Left ventricle myocardium superior (tissue), 1 donor: Measurements from ENCODE around the gene TNIP1. TPM values are rescaled to one million over a fixed set of nuclear protein-coding genes. Genes with fewer than 3 reads are reported as not detected.

Experiments used
- ATAC-seq: fragments of 200-7000 bp; cut with Tn5 transposase; one replicate; pipeline ENCODE4 v1.9.1; 2020; ENCODE audit warnings: mild to moderate bottlenecking, moderate library complexity
- DNase-seq: peaks from one replicate; pipeline ENCODE4 v3.0.0-alpha.2; 2020
- intact Hi-C: fragments of 100-400 bp; cut with micrococcal nuclease; formaldehyde crosslinking; loops from one replicate; pipeline ENCODE4 v1.11.0; 2022
- total RNA-seq: library from RNA; stranded (reverse); fragmentation: NEBNext Ultra II Directional; extraction: Animal tissue kit (Norgen Biotek cat#: 25700); gene quantifications from one replicate; pipeline ENCODE4 v1.2.1, GENCODE V29; 2021
- donor health status: DM: no; HTN: yes; CAD: no; lungs with severe emphysema.

TNIP1 gene
- total RNA-seq, 1 donor from 2014 or later, result 137 TPM

- intact Hi-C loops, result no loop called here
- DNase-seq, result peak; percentile 67
- peak; percentile 78 for ATAC-seq
Measured at GRCh38 chr5:151107738-151108520, 27.1 kb upstream of the TNIP1 start.

DNA sequence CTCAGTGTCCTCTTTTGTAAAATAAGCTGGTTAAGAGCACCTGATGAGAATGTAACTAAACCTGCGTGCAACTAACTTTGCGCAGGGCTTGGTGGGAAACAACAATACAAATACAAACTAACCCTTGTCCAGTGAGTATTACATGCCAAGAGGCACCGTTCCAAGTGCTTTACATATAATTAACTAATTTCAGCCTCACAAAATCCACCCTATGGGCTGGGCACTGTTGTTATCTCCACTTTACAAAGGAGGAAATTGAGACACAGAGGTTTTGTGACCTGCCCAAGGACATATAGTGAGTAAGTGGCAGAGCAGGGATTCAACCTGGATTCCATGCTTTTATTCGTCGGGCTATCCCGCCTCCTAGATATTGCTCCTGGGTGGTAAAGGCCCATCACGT, 26.2 kb upstream of the TNIP1 start:
- ATAC-seq (no peak), DNase-seq (no peak)
- intact Hi-C loops, result no loop called here

- intact Hi-C loops, result no loop called here
- DNase-seq (no peak), ATAC-seq (no peak)
Measured at GRCh38 chr5:151106509-151106908, 25.7 kb upstream of the TNIP1 start.

- intact Hi-C loops, result no loop called here
- ATAC-seq, result no peak
- DNase-seq, result no peak
Measured at GRCh38 chr5:151106043-151106442, 25.2 kb upstream of the TNIP1 start.

GRCh38 chr5:151105561-151105960, 24.7 kb upstream of the TNIP1 start:
- no peak for DNase-seq
- intact Hi-C loops, result no loop called here

GRCh38 chr5:151104795-151105194, 24.0 kb upstream of the TNIP1 start:
- ATAC-seq (peak; percentile 55), DNase-seq (peak; percentile 55)
- intact Hi-C loops, result no loop called here

More at GRCh38 chr5:151105561-151105960, 24.7 kb upstream of the TNIP1 start:
- ATAC-seq, result no peak

- intact Hi-C loops, result no loop called here
- DNase-seq (no peak), ATAC-seq (peak; percentile 4)
Measured at GRCh38 chr5:151101746-151102145, 20.9 kb upstream of the TNIP1 start.

GRCh38 chr5:151101151-151101550, 20.3 kb upstream of the TNIP1 start:
- ATAC-seq, result peak; percentile 55
- DNase-seq, result peak; percentile 50
- intact Hi-C loops, result no loop called here

DNA sequence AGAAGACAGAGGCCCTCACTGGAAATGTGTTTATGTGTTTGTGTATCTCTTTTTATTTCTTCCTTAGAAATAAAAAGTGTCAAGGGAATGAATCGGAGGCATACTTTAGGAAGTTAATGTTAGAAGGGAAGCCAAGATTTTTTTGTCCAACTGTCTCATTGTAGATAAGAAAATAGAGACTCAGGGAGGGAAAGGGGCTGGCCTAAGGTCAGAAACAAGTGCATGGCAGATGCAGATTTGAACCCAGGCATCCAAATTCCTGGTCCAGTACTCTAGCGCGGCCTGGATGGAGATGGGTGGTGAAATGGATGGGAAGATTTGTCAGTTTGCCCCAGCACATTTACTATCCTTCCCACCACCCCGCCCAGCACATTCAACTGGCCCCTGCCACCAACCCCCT, 19.8 kb upstream of the TNIP1 start:
- no peak for ATAC-seq
- DNase-seq, result no peak
- intact Hi-C loops, result no loop called here

DNA sequence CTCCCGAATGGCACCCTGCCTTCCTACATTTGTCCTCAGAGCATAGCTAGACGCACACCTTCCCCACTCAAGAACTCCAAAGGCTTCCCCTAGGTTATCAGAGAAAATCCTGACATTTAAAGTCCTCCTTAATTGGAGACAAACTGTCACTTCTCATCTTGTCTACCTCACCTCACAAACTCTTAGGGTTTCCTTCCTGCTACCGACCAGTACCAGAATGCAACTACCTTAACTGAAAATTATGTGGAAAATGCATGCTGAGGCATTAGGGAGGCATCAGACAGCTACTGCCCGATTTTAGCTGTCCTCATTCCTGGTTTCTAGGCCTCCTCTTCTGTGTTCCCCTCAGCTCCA, 17.9 kb upstream of the TNIP1 start:
- intact Hi-C loops, result no loop called here
- ATAC-seq, result no peak
- no peak for DNase-seq

DNA sequence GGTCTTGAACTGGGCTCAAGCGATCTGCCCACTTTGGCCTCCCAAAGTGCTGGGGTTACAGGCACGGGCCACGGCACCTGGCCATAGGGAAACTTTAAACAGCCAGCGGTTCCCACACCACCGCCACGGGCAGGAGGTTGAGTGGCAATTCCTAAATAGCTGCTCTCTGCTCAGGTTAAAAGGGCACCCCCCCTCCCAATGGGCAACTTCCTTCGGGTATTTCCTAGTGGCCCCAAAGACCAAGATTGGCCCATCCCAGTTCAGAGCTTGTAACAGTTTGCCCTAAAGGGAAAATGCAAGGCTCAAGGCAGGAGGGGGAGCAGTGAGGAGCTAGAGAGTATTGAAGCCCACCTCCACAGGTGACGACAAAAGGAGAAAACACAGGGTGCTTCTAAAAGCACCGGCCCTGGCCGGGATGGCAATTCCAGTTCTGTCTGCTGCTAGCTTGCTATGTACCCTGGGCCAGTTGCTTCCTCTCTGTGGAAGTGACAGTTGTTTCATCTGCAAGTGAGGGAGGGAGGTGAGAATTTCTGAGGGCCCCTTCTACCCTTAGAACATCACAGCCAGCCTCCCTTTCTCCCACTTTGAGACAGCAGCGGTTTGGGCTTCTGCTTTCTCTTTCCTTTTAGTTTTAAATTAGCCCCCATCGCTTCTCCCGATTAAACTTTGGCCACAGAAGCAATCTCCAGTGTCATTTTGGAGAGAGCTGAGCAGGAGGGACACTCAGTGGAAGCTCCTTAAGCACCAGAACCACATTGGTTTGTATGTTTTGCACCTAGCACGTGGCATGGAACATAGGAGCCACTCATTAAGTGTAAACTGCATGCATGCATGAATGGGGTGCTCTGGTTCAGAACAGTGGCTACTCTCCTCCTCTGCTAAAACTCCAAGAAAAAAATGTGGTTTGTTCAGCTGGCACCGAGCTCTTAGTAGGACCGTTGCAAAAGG, 17.3 kb upstream of the TNIP1 start:
- ATAC-seq, result no peak
- intact Hi-C loops, result no loop called here
- no peak for DNase-seq

- DNase-seq, result no peak
- intact Hi-C loops, result no loop called here
- ATAC-seq, result no peak
Measured at GRCh38 chr5:151097061-151097460, 16.2 kb upstream of the TNIP1 start.

DNA sequence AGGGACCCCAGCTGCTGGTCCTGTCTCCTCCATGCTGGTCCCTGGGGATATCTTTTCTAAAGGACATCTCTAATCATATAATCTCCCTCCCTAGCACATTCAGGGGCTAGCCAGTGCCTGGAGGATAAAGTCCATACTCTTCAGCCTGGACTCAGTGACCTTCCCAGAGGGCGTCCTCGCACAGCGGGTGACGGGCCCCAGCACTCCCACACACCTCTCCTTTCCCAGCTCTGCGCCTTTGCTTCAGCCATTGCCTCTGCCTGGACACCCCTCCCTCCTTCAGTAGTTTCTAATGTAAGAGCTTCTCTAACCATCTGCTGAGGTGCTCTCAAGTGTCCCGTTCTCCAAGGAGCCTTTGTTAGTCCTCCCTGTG, 15.2 kb upstream of the TNIP1 start:
- intact Hi-C loops, result no loop called here
- peak; percentile 29 for ATAC-seq
- no peak for DNase-seq

DNA sequence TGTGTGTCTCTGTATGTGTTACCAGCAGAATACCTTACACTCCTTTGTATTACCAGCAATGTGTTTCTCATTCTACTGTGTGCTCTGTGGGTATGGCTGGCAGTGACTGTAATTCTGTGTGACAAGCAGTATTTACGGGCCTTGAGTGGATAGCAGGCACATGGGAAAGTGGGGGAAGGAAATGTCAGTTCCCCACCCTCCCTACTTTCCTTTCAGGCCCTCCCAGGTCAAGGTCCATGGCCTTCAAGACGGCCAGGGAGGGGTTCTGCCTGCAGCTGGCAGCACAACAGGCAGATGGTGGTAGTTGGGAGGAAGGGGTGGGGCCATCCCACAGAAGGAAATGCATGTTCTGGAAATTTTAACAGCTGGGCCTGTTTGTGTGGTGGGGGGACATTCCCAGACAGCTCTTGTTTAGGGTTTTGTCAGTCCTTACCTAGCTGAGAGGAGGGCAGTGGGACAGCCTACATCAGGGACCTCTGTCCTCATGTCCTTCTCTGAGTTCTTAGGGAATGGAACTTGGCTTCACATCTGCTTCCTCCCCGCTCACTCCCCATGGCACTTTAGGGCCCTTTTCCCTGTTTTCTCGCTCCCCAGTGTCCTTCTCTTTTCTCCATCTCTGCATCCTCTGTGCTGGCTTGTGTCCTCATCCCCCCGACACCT, 14.6 kb upstream of the TNIP1 start:
- peak; percentile 54 for DNase-seq
- intact Hi-C loops, result no loop called here

GRCh38 chr5:151094852-151095245, 14.0 kb upstream of the TNIP1 start:
- intact Hi-C loops, result no loop called here
- DNase-seq, result no peak
- ATAC-seq, result peak; percentile 46

More for the DNA sequence above, 14.6 kb upstream of the TNIP1 start:
- peak; percentile 69 for ATAC-seq

GRCh38 chr5:151094030-151094851, 13.4 kb upstream of the TNIP1 start:
- intact Hi-C loops, result no loop called here
- ATAC-seq (no peak), DNase-seq (no peak)

- intact Hi-C loops, result no loop called here
- ATAC-seq, result peak; percentile 47
- no peak for DNase-seq
Measured at GRCh38 chr5:151093476-151093889, 12.6 kb upstream of the TNIP1 start.

GRCh38 chr5:151092762-151093161, 11.9 kb upstream of the TNIP1 start:
- no peak for DNase-seq
- intact Hi-C loops, result no loop called here

GRCh38 chr5:151089726-151090125, 8.9 kb upstream of the TNIP1 start:
- intact Hi-C loops, result no loop called here
- DNase-seq, result no peak
- ATAC-seq, result no peak

More at GRCh38 chr5:151092762-151093161, 11.9 kb upstream of the TNIP1 start:
- ATAC-seq, result peak; percentile 14
